NCI-H82 (cell line): ENCODE data around the gene RAD50.

Source experiments
- DNase-seq: peaks from one replicate; lab custom pipeline; 2025; lab: John Stamatoyannopoulos, UW

The RAD50 gene

DNA sequence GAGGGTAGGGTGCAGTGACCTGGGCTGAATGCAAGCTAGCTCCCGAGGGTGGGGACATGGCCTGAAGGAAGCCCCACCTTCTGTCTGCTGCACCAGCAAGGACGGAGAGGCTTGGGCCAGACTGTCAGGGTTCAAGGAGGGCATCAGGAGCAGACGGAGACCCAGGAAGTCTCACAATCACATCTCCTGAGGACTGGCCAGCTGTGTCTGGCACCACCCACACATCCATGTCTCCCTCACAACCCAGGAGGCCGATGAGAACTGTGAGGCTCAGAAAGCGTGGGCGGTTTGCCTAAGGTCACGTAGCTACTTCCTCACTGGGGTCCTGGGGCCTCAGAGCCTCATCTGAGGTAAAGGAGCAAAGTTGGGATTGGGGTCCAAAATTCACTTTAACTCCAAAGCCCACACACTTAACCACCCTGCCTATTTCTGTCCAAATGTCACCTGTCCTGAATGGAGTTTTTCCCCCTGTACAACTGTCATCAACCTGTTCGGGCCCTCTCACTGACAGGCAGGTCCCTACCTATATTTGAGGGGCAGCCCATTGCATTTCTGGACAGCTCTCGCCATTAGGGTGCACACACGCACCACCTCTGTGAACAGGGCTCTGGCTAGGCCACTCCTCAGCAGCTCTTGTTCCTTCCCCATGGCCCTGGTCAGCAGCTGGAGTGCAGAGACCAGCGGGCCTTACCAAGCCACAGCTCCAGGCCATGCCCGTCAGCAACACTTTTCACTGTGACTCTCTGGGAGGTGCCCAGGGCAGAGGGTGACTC is 104.6 kb downstream of the RAD50 start:
- no peak for DNase-seq

DNA sequence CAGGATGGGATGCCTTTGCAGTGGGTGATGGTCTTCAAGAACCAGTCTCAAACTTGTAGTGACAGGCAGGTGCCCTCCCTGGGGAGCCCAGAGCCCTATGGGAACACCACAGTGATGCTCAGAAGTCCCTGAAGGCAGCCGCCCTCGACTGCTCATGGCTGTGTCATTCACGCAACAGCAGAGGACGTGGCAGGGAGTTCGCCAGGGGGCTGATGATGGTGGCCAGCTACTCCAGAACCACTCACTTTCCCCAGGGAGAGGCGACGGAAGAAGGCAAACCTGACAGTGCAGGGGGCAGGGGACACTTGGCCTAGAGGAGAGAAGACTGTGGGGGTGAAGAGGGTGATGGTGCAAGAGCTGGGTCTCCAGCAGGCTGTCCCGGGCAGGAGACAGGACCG is 105.2 kb downstream of the RAD50 start:
- DNase-seq: no peak

DNA sequence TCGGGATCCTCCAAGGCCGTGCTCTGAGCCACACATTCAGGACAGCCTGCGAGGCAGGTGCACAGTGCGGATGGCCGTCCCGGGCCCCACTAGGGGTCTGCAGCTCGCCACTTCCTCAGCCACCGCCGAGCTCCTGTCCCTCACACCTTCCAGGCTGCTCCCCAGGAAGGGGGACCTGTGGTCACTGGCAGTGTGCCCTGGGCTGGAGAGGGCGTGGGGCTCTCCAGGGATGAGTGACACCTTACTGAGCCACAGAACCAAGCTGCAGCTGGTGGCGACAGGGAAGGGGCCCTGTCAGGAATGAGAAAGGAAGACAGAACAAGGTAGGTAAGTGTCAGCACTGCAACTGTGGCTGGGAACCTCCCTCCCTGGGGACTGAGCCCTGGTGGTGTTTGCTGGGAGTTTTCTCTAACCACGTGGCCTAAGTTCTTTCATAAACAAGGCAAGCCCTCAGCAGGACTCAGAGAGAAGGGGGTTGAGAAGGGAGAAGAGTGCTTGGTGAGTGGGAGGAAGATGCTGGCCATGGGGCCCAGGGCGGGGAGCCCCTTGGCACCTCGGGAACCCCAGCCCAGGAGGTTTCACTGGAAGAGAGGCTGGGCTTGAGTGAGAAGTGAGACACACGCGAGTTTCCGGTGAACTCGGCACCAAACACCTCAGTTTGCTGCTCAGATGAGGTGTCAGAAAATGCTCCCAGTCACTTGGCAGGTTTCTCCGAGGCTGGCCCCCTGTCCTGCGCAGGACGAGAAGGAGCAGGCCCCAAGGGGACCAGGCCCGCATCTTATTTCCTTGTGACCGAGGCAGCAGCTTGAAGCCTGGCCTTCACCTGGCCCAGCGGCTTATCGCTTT is 106.4 kb downstream of the RAD50 start:
- DNase-seq: no peak

DNA sequence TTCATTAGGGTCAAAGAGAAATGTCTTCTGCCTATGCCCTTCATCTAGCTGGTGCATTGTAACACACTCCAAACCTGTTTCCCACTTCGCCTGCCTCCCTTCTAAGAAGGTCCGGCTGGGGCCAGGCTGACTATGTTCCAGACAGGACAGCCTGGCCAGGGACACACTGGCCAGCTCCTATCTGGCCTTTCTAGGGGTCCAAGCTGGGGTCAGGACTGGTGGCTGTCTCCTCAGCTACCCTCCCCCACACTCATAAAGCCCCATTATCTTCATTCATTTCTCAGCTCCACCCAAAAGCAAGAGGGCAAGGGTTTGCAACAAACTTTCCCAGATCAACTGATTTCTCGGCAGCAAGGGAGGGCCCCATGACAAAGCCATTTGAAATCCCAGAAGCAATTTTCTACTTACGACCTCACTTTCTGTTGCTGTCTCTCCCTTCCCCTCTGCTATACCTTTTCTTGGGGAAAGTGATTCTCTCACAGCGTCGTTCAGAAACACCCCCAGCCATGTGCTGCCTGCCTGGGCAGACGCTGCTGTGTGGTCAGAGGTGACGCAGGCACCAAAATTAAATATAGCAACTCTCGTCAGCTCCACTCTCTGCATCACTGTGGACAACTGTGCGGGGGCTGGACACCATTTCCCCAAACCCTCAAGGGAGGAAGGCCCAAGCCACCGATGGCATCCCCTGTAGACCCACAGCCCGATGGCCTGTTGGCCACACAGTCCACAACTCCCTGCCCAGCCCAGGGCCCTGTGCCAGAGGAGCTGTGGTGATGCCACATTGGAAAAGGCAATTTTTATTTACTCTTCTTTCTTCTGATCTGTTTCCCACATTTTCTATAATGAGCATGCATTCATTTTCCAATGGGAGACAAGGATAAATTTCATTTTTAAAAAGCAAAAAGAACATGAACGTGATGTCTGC is 107.3 kb downstream of the RAD50 start:
- no peak for DNase-seq

DNA sequence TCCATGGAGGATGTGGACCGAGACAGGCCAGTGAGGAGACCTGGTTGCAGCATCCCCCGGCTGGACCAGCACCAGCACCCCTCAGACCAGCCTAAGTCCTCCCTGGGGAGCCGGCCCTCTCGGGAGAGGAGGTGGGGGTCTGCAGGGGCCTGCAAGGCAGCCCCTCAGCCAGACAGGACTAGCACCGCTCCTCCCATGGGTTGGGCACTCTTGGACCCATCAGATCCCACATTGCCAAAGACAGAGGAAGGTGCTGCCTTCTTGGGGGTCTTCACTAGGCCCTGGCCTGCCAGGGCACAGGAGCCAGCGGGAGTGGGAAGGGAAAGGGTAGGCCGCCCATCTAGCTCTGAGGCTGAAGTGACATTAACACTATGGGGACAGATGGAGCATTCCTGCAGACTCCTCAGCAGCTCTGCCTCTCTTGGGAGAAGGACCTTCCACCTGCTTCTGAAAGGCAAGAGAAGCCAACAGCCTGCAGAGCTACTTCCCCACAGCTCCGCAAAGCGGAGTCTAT is 108.0 kb downstream of the RAD50 start:
- DNase-seq: no peak

DNA sequence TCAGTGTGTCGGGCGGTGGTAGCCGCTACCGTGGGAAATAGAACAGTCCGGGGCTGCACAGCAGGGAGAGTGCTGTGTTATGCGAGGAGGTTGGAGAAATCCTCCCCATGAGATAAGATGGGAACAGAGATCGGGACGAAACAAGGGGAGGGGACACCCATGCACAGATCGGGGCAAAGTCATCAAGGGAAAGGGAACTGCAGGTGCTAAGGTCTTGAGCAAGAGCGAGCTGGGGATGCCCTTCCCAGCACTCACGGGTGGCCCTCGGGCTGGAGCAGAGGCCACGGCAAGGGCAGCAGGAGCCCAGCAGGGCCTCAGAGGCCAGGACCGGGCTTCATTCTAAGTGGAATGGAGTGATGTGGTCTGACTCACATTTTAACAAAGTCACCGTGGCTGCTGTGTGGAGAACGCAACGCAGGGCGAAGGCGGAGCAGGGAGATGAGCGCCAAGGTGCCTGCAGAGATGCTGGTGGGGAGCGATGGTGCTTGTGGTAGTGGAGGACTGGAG is 108.8 kb downstream of the RAD50 start:
- DNase-seq: no peak

DNA sequence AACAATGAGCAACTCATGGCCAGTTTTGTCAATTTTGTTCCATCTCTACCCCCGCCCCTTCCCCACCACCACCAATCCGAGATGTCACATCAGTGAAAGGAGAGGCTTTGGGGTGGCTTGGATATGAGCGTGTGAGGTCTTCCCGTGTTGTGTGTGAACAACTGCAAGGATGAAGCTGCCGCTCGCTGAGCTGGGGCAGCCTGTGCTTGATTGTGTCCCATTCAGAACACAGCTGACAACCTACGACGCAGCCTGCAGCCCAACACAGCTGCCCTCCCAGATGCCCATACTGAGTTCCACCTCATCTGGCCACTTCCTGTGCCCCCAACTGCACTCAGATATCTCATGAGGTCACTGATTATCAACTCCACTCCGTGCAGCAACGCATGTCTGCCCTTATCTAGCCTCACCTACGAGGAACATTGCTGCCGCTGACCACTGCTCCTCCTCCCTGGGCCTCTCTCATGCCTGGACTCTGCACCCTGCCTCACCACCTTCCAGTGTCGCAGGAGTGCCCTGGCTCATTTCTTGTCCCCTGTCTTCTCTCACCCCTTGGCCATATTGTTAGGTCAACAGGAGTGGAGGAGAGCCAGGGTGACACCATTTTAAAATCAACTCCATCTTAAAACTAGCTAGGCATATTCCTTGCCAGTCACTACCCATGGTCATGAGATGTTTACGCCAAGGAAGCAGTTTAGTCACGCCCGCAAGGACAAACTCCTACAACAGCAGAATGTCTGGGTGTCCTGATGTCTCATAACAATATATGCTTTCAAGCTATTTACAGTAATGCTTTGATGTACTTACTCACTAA is 109.7 kb downstream of the RAD50 start:
- no peak for DNase-seq

DNA sequence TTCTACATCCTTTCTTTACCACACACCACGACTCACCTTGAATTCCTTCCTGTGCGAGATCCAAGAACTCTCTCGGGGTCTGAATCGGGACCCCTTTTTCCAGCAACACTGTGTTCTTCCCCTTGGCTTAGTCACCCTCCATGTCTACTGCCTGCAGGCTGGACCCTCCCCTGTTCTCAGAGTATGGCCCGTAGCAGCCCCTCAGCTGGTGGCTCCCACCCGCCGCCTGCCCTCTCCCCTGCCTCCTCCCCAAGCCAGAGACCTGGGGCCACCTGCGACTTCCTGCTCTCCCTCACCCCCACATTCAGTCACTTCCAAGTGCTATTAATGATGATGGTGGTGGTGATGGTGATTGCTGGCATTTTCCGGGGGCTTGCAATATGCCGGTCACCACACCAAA is 110.5 kb downstream of the RAD50 start:
- DNase-seq: no peak

DNA sequence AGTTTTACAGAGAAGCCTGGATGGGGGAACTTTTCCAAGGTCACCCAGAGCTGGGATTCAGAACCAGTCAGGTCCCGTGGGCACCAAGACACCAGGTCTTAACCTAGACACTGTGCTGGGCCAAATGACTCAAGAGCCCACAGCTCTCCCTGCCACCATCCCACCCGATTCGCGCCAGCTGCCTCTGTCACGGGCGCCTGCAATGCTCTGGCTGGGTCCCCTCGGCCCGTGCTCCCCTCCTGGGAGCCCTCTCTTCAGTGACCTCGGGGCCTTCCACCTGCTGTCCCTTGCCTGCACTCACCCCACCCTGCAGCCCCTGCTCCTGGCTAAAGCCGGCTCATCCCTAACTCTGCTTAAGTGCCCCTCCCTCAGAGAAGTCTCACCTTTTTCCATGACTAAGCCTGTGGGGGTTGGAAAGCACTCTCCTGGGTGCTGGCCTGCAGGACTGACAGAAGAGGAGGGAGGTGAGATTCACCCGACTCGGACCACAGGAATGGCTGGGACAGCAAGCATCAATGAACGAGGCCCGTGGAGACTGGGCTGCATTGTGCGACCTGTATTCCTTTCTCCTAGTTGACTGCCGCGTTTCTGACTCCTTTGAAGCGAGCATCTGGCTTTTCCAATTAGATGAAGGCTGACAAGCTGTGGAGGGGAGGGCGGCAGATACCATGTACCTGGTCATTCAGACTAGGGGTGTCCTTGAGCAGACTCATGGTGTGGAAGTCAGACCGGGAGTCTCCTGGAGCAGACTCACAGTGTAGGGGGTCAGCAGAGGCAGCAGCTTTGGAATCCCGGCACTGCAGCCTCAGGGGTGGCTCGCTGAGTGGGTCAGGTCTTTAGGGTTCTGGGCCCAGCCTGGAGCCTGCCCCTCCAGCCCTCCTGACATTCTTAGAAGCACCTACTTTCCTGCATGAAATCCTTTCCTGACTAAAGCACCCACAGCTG is 111.3 kb downstream of the RAD50 start:
- DNase-seq: no peak

DNA sequence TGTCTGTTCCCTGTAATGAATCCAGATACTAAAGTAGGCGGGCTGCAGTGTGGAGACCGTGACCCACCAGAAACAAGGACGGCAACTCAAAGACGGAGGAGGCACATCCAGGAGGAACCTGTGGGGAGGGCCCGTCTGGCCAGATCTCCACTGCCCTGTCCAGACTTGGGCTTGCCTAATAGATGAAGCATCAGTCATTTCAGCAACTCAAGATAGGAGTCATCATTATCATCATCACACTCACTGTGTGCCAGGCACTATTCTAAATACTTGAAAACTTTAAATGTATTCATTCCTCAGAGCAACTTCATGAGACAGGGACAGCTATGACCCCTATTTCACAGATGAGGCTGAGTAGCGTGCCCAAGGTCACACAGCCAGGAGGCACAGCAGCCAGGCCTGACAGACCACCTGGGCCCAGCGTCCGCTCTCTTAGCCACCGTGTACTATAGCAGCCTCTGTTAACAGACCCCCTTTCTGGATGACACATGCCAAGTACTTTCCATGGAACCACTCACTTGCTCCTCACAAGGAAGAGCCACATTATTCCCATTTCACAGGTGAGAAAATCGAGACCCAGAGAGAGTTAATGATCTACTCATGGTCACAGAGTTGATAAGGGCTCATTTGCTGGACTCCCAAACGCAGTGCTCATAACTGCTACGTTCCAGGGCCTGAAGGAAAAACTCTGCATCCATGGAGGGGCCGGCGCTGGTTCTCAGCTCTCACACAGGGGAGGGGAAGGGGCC is 112.1 kb downstream of the RAD50 start:
- DNase-seq: no peak

DNA sequence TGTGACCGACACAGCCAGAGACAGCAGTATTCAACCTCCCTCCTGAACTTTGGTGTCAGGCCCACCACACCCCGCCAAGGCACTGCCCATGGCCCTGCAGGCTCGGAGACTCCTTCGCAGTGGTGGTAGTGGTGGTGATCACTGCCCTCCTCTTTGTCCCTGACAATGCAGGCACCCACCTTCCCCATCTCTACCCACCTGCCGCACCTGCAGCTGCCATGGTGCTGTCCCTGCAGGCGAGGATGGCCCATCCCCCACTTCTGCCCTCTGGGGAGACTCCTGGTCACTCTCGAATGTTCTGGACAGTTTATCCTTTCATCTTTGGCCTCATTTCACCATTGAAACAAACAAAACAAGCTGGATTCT is 112.7 kb downstream of the RAD50 start:
- no peak for DNase-seq

DNA sequence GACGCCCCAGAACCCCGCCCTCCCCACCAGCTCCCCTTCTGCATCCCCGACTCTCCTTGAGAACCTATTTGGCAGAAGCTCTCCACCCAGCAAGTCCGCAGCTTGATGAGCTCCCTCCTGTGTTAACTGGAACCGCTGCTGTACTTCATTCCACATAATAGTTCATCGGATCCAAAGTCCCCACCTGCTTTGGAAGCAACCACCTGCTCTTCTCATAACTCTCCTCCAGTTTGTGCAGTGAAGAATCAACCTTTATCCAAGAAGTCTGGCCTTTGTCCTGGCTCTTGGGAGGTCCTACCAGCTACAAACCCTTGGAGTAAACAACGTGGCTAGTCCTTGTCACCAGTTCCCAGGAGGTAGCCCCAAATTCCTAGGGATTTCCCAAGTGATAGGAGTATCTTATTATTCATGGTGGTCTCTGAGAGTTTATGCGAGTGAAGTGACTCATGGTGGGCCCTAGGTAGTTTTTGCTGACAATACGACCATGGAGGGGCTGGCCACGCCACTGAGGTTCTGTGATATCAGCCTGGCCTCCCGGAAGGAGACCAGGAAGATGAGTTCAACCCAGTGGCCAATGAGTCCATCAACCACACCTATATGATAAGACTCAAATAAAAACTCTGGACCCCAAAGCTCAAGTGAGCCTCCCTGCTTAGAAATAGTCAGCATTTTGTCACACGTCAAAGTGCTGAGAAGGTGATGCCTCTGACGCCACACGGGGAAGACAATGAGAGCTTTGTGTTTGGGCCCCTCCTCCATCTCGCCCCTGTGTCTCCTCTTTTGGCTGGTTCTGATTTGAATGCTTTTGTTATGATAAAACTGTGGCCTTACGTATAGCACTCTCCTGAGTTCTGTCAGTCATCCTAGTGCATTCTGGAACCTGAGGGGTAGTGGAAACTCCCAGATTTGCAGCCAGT is 113.4 kb downstream of the RAD50 start:
- DNase-seq: no peak

DNA sequence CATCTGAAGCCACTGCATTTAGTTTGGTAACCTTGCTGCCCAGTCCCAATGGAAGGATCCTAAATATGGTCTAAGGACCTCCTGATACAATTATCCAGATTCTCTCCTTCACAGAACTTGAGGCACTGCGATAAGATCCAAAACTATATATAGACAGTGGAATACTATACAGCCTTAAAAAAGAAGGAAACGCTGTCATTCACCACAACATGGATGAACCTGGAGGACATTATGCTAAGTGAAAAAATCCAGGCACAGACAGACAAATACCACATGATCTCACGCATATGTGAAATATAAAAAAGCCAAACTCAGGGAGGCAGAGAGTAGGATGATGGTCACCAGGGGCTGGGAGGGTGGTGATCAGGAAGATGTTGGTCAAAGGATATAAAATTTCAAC is 114.2 kb downstream of the RAD50 start:
- no peak for DNase-seq

DNA sequence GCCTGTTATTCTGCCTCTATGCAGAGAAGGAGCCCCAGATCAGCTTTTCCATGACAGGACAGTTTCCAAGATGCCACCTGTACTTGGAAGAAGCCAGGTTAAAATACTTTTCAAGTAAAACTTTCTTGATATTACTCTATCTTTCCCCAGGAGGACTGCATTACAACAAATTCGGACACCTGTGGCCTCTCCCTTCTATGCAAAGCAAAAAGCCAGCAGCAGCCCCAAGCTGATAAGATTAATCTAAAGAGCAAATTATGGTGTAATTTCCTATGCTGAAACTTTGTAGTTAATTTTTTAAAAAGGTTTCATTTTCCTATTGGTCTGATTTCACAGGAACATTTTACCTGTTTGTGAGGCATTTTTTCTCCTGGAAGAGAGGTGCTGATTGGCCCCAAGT is 116.7 kb downstream of the RAD50 start:
- no peak for DNase-seq

DNA sequence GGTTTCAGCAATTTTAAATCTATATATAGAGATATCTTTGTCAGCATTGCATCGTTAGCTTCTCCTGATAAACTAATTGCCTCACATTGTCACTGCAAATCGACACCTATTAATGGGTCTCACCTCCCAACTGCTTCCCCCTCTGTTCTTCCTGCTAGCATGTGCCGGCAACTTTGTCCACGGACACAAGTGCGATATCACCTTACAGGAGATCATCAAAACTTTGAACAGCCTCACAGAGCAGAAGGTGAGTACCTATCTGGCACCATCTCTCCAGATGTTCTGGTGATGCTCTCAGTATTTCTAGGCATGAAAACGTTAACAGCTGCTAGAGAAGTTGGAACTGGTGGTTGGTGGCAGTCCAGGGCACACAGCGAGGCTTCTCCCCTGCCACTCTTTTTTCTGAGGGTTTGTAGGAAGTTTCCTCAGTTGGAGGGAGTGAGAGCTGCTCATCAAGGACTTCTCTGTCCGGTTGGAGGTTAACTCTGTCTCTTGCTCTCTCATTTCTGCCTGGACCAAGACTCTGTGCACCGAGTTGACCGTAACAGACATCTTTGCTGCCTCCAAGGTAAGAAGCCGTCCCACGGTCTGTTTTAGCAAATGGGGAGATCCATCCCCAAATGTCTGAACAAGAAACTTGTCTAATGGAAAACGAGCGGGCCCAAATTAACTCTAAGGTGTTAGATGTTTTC is 117.3 kb downstream of the RAD50 start, which contains the start of gene IL4:
TSS of gene IL4 (plus strand) at position 51 of the 692 bp plus-strand sequence. CDS start at position 113, 62 bp downstream.
- DNase-seq: no peak

DNA sequence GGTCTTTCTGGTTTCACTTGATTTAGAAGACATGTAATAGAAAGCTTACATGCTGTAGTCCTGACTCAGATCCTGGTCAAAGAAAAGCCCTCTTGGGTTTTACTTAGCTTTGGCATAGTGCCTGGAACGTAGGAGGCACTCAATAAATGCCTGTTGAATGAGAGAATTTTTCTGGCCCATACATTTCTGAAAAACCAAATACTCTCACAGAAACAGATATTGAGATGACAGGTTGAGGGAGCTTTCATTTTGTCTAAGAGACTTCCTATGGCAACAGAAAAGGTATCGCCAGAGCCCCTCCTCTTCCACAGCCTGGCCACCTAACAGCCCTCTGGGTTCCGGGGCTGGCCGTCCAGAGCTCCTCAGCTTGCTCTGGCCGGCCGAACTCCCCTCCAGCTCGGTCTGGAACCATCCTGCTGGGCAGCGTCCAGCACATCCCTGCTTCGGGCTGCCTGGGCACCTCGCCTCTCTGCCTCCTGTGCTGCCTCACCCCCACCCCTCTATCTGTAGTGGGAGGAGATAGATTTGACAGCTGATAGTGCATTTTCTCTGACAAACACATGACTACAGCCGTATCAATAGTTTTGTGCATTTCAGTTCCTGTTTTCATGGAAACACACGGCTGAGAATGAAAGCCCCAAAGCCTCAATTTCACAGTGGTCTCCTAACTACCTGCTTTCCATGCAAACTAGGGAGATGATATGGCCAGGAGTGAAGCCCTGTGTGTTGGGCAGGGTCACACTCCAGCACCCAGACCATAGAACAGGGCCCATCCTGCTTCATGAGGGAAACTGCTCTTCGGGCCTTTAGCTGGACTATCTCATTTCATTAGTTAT is 118.1 kb downstream of the RAD50 start:
- no peak for DNase-seq
